NCI-H1694 (cell line): ENCODE results near the gene CXCL12.

Experiments
- DNase-seq: peaks from one replicate; lab custom pipeline; 2025; lab: John Stamatoyannopoulos, UW

CXCL12 gene

DNA sequence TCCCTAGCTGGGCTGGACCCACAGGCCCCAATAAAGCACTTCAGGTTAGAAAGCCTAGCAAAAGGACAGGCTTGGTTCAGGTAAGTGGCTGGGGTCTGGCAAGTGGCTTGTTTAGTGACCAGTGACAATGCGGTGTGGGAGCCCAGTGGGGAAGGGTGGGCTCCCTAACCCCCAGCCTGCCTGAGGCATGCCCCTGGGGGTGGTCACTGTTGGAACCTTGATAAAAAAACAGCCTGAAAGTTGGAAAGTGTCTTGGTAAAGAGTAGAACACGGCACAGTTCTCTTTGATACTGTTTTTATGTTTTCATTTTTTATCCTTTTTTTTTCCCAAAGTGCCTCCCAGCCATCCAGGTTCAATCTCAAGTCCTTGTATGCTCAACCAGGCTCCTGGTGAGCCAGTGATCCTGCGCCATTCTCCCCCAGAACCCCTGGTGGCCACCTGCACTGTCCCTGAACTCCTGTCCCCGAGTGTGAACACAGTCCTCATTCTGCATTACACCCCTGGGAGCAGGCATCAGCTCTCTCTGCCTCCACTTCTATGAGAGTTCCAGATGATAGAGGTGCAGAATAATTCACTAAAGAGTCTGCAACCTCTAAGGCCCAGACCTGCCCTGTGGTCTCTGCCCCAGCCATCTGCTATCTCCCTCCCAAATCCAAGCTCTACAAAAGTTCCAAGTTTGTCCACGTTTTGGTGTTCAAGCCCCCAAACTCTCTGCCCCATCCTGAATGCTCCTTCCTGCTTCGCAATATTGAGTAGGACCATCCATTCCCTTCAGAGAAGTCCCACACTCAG, 15.0 kb upstream of the CXCL12 start:
- no peak for DNase-seq

DNA sequence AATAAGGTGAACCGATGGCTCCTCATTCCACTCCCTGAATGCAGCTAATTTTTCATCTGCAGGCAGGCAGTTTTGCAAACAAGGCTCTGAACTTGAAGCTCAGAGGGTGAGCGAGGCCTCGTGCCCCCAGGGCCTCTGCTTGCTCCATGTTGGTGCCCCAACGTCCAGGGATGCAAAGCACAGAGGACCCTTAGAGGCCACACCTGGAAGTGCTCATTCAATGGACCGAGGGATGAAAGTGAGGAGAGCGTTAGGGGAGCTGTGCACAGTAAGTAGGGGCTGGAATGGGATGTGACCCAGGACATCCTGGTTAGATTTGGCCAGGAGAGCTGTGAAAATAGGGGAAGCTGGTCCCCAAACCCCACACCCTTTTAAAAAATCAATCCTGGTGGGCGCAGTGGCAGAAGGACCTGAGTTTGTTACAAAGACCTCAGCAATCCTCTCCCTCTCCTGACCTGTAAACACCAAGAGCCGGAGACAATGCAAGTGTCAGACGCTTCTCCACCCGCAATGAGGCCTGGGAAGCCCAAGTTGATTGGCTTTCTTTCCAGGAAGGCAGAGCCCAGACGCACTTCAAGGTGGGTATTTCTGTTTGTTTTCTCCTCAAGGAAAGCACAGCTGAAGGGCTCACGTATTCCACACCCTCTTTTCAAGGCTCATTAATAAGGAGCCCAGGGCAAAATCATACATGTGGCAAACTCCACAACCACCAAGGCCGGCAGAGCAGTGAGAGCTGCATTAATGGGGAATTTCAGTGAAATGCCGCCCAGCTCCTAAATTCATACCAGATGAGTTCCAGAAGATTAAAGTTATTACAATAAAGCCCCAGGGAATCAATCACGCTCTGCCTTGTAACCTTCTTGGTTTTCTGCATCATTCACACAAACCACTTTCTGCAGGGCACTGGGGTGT, 14.1 kb upstream of the CXCL12 start:
- DNase-seq, result no peak

DNA sequence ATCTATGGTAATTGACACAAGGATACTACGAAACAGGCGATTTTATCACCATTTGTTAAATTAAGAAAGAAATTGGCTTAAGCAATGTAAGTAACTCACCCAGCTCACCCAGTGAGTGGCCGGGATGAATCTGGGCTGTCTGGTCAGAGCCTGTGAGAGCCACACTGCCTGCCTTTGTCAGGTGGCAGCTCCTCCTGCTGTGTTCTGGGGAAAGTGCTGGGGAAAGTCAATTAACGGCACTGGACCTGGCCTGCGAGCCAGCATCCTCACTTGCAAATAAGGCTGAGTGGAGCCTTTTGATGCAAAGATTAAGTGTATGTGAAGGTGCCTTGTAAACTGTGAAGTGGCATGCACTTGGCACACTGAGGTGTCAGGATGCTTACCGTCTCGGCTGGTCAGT, 13.4 kb upstream of the CXCL12 start:
- no peak for DNase-seq

DNA sequence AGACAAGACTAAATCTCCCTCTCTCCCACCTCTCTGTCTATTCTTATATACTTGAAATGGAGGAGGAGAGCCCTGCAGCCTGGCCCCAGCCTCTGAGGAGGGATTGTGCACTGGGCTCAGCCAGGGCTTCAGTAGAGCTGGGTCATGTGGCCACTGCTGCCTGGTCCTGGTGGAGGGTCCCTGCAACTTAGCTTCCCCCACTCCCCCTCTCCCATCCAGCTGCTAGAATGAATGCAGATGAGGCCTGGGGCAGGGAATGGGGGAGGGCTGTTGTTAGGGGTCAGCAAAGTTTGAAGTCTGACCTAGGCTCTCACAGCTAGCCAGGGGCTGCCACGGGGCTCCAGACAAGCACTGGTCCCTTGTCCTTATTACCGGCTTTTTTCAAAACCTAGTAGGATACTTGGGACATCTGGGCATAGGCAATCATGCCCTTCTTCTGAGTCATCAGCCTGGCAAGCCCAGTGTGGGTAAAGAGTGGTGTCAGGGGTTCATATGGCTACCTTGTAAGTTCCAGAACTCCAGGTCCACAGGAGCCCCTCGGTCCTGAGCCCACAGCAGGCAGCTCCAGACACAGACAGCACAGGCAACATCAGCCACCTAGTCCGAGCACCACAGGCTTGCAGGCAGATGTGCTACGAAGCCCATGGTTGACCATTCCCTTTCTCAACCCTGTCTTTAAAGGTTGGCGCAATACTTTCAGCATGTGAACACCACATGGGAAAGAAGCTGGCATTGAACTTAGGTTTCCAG, 12.8 kb upstream of the CXCL12 start:
- no peak for DNase-seq

DNA sequence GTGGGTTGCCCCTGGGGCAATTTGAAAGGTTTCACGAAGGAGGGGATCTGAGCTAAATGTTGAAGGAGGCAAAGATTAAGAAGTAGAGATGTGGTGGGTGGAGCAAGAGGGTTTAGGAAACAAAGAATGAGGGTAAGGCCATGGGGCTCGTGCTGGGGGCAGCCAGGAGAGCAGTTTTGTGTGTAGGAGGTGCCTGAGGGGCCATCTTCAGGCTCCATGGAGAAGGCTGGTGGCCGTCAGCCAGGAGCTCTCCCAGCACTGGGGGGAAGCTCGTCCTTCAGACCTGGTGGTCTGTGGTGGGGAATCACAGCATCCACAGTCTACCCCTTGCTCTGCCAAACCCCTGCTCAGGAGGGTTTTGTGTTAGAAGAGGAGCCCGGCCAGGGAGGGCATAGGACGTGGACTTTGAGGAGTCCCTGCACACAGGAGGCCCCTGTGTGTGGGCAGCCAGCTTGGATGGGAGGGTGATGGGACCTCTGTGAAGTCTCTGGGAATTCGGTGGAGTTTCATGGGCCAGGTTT, 11.8 kb upstream of the CXCL12 start:
- DNase-seq, result no peak

DNA sequence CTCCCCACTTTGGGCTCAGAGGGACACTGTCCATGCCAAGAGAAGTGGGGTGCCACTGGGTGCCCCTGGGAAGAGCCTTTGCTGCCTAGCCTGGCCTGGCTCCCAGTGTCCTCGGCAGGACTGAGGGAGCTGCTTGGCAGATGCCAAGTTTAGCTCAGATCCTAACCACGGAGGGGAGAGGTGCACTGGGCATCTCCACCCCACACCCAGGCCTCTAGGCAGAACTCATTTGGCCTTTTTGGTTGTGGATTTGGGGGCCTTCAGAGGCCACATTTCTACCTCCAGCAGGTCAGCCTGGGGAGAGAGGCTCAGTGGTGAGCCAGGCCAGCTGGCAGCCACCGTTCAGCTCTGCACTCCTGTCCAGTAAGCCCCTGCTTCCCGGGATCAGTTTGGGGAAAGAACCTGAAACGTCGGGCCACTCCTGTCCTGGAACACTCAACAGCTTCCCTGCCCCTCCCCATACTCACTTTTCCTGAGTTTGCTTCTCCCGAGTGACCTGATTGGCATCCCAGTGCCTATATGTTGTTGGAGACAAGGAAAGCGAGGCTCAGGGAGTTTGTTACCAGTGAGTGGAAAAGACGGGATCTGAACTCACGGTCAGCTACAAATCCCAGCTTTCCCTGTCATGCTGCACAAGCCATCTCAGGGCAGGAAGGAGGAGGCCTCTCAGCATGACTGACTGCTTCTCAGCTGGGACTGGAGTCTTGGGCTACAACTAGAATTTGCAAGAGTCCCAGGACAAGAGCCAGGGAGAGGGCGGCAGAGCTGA, 11.2 kb upstream of the CXCL12 start:
- DNase-seq, result no peak

DNA sequence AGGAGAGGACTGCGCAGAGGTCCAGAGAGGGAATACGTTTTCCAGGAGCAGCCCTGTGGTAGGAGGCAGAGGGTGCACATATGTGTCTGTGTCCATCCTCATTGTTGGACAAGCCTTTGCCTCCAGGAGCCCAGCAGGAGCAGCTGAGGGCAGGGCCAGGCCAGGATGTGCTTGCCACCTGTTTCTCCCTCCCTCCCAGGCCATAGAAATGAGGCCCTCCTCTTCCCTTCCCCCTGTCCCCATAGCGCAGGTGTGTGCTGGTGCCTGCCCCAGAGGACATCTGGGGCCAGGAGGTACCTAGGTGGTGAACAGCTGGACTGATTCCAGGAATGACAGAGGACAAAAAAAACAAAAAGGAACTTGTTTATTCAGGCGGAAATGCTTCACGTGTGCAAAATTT, 10.5 kb upstream of the CXCL12 start:
- no peak for DNase-seq

DNA sequence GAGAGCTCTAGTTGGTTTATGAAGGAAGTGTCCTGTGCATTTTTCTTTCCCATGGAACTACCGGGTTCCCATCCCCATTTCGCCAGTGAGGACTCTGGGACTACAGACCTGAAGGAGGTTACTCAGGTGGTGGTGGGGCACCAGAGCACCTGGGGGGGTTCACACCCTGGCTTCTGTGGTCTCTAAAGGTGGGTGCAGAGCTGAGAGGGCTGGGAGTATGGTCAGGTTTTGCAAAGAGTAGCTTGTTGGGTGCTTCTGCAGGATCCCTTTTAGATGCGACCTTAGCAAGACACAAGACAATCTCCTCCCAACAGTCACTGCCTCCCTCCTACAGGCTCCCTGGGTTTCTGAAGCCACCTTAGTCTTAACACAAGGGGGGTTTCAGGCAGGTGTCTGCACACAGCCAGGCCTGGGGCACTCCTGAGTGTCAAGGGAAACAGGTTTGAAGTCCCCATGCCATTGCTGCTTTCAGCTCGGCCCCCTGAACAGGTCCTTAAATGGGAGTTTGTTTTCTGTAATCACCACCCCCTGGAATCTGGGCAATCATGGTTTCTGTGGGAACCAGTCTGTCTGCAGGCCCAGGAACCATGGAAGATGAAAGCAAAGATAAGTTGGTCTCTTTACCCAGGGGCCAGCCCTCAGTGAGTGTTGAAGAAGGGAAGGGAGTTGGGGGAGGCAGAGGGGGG, 9.9 kb upstream of the CXCL12 start:
- no peak for DNase-seq

DNA sequence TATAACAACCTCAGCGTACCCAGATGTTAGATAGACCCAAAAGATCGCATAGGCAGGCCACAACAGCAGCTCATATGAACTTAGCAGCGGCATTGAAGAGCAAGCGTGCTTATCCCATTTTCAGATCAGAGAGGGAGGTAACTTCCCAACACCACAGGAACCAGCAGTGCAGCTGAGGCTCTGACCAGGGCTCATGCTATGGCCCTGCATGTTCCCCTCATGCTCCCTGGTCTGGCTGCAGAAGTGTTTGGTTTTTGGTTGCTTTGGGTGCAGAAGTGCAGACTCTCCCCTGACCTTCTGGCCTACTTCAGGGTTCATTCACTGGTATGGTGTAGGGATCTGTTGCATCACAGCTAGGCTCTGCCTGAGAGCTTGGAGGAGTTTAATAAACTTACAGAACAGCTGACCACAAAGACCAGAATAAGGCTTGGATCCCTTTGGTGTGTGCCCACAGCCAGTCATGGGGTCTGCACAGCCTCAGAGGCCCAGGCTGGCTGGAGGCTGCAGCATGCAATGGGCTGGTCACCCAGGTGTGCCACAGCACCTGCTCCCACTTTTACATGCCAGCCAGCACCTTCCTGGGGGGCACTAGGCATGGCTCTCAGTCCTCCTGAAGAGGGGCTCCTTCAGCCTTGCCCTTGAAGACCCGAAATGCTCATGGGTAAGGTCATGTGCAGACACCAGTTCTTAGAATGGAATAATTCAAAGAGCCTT, 9.1 kb upstream of the CXCL12 start:
- DNase-seq, result no peak

DNA sequence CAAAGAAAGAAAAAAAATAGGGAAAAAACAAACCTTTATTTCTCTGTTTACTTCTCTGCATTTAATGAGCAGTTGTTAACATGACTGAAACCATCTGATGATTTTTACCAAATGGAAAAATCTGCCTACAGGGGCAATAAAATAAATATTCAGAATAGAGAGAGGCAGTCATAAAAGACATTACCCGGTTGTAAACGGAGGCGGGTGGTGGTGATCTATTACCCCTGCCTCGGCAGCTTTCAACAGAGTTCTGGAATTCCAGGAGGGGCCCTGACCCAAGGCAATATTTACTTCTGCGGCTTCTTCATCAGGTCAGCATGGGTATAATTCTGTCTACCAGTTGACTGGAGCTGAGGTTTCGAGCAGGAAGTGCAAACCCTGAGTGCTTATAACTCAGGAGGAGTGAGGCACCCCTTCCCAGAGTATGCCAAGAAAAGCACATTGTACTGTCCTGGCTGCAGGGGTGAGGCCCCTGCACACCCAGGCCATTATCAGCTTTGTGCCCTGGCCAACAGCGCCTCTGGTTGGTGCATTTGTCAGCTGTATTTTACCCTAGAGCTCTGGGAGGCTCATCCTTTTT, 8.2 kb upstream of the CXCL12 start:
- DNase-seq, result no peak

DNA sequence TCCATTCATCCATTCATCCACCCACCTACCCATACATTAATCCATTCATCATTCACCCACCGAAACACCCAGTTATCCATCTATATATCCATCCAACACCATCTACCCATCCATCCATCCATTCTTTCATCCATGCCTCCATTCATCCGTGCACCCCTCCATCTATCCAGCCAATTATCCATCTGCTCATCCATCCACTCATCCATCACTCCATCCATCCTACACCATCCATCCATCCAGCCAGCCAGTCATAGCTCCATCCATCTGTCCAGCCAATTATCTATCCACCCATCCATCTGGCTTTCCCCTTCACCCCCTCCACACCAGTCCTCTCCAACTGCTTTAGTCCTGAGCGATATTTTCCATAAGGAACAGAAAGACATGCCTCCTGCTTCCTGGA, 7.5 kb upstream of the CXCL12 start:
- no peak for DNase-seq

DNA sequence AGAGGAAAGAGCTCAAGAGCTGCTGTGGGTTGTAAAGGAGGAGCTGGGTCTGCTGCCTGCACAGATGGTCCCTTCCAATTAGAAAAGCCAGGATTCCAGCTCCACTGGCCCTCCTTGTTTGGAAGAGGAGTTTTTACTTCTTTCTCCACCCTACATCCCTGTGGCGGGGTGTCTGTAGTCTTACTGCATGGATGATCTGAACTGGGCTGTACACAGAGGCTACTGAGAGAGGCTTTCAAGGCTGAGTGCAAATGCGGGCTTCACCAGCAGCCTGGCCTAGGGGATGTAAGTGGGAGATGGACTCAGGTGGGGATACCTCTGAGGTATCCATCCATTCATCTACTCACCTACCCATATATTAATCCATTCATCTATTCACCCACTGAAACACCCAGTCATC, 7.1 kb upstream of the CXCL12 start:
- no peak for DNase-seq

DNA sequence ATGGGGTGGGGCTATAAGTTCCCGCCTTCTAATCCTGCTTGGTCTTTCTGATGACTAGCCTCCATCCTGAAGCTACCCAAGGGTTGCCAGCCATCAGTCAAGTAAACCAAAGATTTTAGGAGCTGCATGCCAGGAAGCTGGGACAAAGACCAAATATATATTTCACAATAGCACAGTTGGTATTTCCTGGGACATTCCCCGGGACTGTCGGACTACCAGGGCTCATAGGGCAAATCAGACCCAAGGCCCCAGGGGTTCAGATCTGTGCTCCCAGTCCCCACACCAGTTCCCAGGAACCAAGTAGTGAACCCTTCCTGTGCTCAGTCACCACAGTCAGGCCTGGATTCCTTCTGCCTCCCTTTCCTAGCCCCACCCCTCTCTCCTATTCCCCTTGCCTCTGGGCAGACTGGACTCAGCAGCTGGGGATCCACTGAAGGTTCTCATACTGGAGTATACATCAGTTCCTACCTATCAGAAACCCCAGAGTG, 5.7 kb upstream of the CXCL12 start:
- no peak for DNase-seq

DNA sequence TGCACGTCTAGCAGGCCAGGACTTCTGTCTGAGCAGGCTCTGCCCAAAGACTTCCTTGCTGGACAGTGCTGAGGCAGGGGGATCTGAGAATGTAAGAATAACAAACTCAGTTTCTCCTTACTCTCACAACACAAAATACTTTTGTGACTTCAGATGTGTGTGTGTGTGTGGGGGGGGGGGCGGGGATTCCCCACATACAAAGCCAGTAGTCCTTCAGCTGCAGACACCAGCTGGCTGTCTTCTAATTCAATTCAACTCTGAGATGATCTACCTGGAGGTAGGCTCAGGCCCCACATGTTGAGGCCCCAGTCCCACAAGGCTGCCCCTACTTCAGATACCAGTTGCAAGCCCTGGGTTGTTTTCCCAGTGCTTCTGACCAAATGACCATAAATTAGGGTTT, 4.7 kb upstream of the CXCL12 start:
- no peak for DNase-seq

DNA sequence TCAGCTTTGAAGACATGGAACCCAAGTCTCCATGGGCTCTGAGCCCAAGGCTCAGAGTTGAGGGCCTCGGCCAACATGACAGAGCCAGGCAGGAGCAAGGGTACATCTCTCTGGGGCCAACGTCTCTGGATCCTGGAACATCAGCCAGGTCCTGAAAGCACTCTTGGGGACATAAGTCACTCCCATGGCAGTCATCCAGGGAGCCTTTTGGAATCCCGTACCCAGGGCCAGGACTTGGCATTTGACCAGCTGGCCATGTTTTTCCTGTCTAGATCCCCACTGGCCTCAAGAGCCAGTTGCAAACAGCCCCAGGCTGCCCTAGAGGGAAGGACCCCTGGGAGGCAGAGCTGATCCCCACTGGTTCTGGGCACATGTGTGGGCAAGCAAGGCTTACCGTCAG, 4.3 kb upstream of the CXCL12 start:
- no peak for DNase-seq

DNA sequence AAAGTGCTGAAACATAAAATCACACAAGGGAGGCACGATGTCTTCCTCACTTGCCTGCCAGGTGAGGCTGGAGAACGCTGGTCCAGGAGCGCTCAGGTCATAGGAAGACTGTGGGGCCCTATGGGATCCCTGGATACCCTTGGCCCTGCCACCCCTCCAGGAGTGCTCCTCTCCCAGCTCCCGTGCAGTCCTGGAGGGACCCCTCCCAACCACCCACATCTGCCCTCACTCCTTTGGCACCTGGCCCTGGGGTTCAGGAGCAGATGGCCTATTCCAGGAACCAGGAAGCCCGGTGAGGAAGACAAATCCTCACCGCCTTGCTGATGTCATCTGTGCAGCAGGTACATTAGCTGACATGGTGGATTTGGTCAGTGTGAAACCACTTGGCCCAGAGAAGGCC, 3.7 kb upstream of the CXCL12 start:
- no peak for DNase-seq

DNA sequence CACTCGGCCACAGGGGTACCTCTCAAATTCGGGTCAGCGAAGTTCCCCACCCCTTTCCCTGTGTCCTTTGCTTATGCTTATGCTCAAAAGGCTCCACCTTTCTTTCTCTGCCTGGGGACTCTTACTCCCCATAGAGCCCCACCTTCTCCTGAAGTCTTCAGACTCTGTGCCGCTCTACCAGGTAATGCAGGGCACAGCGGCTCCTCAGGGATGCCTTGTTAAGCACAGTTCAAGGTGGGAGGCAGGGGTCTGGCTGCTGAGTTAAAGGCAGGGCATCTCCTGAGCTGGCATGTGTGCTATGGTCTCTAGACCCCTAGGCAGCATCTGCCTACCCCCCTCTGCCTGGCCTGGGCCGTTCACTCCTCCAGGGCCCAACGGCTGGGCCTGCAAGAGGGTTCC, 3.0 kb upstream of the CXCL12 start:
- no peak for DNase-seq

DNA sequence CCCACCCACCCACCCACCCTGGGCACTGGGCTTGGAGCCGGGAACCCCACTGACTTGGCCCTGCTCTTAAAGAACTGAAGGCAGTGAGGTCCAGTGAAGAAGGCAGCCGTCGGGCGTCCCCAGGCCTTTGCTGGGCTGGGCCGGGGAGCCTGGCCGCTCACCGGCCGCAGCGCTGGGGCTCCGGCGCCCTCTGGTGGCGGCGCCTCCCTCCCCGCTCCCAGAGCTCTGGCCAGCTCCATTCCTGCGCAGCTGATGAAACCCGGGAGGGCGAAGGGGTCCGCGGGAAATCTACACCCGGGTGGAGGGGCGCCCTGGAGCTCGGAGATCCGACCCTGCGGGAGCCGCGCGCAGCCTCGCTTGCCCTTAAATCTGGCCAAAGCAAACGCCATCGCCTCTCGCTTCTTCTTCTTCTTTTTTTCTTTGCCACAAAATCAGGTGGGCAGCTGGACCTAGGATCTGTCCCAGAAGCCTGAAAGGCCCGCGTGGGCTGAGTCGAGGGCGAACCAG, 1.7 kb upstream of the CXCL12 start:
- peak; percentile 25 for DNase-seq

DNA sequence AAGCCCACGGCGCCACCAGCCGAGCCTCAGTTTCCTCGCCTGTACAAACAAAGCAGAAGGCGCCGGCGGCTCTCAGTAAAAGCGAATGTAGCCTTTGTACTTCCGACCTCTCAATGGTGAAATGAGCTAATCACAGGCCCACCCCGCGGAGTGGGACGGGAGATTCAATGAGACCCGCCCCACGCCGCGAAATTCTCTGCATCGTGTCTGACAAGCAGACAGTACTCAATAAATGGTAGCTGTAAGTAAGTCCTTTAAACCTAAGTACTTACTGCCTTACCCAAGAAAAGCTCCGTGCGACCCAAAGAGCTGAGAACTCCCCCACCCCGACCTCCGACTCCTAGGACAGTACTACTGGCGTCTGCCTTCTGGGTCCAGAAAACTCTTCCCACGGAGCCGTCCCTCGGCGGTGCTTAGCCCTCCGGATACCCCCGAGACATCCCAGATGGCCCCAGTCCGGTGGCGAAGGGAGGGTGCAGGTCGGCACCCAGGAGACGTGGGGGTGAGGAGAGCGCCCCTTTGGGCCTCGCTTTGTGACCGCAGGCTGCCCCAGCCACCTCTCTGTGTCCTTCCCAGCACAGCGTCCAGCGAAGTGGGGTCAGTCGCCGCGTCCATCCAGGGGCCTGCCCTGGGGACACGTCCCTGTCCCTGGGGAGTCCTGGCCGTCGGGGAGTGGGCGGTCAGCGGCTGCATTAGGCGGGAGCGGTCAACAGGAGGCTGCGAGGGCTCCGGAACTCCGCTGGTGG, 972 bp upstream of the CXCL12 start:
- no peak for DNase-seq
